ENCODE data around the gene ANKEF1. TPM values are rescaled to one million over a fixed set of nuclear protein-coding genes. Genes with fewer than 3 reads are reported as not detected.
"Not testable (repeated sequence)": the region's sequence is repeated elsewhere in the genome, so short reads cannot be mapped to it uniquely, and the experiment has no call there.

The ANKEF1 gene
- total RNA-seq, 1 experiment from 2014 or later, result 4.4 TPM

DNA sequence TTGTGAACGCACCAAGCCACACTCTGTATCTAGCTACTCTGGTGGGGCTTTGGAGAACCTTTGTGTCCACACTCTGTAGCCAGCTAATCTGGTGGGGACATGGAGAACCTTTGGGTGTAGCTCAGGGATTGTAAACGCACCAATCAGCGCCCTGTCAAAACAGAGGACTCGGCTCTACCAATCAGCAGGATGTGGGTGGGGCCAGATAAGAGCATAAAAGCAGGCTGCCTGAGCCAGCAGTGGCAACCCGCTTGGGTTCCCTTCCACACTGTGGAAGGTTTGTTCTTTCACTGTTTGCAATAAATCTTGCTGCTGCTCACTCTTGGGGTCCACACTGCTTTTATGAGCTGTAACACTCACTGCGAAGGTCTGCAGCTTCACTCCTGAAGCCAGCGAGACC lies 2.5 kb upstream of the ANKEF1 start:
- not testable (repeated sequence) for DNase-seq (ENCODE audit: low spot score)

DNA sequence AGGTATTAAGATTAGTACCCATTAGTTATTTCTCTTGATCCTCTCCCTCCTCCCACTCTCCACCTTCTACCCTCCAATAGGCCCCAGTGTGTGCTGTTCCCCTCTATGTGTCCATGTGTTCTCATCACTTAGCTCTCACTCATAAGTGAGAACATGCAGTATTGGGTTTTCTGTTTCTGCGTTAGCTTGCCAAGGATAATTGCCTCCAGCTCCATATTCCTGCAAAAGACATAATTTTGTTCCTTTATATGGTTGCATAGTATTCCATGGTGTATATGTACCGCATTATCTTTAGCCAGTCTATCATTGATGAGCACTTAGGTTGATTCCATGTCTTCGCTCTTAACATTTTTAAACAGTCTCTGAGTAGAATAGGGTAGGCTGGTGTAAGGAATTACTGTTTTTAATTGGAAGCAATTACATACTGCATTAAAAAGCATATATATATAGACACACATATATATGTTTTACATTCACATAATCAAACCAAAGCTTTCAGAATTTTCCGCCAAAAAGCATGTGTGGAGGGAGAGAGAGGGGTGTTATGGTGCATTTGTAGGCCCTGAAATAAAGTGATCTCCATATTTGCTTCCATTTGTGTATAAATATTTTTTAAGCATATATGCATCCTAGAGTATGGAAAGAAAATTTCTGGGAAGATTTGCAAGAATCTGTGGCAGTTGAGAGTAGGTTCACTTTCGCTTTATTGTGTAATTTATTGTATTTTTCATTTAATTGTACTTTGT lies 709 bp upstream of the ANKEF1 start:
- no peak for DNase-seq (ENCODE audit: low spot score)

DNA sequence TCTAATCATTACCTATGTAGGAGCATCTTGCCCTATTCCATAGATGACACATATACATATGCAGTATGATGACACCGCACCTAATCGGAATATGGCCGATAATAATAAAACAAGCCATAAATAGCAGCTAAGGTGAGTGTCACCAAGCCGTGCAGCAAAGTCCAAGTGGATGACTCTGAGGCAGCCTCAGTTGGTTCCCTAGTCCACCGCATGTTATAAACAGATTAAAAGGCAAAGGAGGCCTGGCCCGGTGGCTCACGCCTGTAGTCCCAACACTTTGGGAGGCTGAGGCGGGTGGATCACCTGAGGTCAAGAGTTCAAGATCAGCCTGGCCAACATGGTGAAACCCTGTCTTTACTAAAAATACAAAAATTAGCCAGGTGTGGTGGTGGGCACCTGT lies 1.5 kb downstream of the ANKEF1 start:
- not testable (repeated sequence) for DNase-seq (ENCODE audit: low spot score)

DNA sequence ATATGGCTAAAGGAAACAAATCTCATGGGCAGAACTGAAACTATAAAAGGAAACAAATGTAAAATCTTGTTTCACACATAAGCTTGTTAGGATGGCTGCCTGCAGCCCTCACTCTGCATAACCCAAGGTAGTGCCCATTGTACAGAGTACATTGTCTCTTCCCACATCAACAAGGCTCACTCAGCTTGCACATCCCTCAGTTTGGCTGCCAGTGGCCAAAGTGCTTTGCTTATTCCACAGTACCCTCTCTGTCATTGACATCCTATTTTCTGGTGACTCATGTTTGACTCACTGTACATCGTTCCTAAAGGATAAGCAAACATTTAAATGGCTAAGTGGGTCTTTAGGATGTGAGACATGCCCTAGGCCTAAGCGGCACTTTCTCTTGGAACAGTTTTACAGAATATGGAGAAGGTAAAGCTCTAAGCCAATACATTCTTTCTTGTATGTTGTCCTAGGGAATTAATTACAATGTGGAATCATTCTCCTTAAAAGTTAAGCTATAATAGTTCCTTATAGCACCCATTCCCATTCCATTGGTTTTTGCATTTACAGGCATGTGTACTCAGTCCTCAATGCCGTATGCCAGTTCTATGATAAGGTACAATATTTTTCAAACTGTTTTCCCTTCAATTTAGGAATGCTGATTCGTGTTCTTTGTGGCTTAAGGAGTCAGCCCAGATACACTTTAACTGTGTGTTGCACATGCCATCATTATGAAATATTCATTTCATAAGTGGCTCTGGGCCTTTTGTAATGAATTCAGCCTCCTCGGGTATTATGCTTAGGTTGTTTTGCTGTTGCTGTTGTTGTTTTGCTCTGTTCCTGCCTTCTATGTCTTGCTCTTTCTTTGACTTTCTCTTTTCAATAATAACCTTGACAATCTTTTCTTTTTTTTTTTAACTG lies 5.5 kb downstream of the ANKEF1 start:
- DNase-seq (ENCODE audit: low spot score), result peak; percentile 82

DNA sequence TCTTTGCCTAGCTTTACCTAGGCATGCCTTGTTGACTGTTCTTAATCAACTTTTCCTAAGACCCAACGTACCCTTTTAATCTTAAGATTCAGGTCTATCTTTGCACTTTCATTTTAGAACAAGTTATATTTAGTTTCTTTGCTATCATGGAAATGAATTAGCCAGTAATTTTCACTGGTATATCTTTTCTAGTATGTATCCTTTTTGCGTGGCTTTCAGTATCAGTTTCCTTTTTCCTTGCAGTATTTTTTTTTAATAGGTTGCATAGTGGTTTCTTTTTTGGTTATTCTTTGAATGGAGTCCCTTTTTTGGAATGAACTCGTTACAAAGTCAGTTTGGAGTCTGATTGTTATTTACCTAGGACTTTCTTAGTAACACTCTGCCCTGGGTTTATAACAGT lies 7.3 kb downstream of the ANKEF1 start:
- DNase-seq (ENCODE audit: low spot score), result no peak

DNA sequence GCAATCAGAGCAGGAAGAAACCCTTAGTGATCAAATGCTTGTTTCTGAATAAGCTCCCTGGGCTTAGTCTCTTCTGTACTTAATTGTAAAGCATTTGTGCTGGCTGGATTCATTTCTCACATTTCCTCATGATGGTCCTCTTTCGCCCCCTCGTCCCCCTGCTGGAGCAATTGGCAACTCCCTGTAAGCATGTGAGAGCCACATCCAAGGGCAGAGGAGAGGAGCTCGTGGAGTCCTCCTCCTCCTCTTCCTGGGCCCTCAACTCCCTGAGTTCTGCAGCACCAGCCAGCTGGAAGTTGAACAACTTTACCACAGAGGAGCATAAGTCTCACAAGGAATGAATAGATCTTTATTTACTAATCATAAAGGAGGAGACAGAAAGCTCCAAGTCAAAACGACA lies 12.6 kb downstream of the ANKEF1 start:
- DNase-seq (ENCODE audit: low spot score), result no peak

DNA sequence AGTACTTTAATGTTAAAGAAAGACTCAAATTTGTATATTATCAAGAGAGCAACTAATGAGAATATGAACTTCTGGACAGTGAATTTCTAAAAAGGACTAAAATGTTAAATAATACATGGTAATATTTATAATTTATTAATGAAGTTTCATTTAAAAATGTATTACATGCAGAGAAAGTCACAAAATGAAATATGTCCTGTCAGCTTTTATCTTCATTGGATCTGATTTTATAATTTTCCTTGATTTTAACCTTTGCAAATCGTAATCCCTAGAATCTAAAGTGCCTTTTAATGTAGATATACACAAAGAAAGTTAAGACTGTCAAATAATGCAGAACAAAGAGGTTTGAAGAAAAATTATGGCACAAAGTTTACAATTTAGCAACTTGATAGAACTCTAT lies 16.4 kb downstream of the ANKEF1 start:
- no peak for DNase-seq (ENCODE audit: low spot score)

DNA sequence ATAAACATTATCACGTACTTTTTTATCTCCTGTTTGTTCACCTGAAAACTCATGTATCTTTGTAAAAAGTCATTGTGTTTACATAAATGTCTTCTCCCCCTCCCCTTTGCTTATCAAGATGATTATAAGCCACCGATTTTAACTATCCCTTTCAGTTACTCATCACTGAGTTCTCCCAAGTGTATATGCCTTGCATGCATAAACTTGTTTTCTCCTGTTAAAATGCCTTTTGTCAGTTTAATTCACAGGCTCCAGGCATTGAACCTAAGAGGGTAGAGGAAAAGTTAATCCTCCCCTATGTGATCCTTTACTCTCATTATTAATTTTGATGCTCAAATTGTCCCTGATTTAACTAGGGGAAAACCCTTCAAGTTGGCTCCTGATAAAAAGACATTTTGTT lies 24.2 kb downstream of the ANKEF1 start:
- no peak for DNase-seq (ENCODE audit: low spot score)

DNA sequence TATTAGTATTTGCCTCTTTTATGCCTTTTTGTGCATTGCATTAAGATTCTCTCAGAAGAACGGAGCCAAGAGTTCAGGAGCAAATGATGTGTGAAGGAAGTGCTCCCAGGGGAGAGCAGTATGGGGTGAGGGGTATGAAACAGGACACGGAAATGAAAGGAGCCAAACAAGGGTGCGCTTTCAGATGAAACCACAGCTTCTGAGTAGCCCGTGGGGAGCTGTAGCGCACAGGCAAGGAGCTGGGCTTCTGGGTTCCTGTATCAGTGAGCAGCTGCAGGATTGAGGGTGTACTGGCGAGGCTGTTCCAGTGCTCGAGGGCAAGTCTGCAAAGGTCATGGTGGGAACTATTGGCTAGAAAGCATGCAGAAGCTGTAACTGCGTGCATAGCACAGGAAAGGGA lies 25.4 kb downstream of the ANKEF1 start:
- no peak for DNase-seq (ENCODE audit: low spot score)

DNA sequence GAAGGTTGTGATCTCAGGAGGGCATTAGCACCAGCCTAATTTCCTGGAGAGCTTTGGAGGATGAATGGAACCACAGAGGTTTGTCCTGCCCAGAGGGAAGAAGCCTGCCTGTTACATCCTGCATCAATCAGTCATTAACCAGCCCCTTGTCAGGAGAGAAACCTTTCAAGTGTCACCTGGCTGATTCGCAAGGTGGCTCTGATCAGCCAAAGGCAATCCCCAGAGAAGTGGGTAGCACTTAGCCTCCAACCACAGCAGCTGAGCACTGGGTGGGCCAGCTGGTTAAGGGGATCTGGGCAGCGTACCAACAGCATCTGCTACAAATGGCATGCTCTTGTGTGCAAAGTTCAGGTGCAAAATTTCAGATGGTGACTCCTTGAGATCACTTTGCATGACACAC lies 26.9 kb downstream of the ANKEF1 start:
- DNase-seq (ENCODE audit: low spot score), result no peak

DNA sequence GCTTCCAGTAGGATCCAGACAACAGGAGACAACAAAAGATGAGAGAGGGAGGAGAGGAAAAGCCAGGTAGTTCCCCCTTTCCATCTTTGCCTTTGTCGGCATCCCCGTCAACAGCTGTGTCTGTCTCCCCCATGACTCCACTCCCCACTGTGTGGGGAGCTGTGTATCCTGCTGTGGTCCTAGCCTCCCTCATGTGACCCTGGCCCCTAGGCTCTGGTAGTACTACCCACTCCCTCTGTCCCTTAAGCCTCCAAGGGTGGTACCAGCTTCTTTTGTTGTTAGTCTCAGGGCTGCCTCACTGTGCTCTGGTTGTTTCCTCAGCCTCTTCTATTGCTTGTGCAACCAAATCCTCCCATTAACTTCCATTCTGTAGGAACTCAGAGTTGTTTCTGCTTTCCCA lies 28.7 kb downstream of the ANKEF1 start:
- no peak for DNase-seq (ENCODE audit: low spot score)

DNA sequence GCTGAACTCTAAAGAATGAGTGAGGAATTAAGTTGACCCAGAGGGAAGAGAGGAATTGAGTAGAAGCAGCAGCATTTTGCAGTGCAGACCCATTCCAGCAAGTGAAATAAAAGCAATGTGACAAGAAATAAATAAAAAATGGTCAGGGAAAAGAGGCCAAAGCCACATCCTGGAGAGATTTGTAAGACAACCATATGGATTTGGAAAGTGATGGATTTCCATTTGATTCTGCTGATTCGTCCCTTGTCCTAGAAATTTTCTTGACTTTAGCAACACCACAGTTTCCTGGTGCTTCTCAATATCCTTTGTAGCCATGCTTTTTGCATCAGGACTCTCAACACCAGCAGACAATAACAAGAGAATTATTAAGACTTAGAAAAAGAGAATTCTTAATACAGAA lies 29.8 kb downstream of the ANKEF1 start:
- no peak for DNase-seq (ENCODE audit: low spot score)

DNA sequence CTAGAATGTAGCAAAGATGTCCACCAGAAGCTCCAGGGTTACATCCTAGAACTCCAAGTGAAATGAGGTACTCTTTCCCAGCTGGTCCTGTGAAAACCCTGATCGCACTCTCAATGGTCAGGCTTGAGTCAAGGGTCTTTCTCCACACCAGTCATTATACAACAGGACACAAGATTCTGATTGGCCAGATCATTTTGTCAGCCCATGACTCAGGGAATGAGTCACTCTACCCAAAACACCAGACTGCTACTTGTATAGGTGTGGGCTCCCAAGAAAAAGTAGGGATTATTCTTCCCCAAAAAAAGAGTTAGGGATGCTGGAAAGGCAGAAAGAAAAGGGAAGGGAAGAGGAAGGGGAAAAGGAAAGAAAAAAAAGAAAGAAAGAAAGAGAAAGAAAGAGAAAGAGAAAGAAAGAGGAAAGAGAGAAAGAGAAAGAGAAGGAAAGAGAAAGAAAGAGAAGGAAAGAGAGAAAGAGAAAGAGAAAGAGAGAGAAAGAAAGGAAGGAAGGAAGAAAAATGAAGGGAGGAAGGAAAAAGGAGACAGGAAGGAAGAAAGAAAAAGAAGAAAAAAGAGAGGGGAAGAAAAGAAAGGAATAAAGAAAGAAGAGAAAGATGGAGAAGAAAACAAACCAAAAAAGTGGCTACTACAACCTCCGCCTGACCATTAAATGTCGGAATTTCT lies 30.5 kb downstream of the ANKEF1 start:
- DNase-seq (ENCODE audit: low spot score), result peak; percentile 28

DNA sequence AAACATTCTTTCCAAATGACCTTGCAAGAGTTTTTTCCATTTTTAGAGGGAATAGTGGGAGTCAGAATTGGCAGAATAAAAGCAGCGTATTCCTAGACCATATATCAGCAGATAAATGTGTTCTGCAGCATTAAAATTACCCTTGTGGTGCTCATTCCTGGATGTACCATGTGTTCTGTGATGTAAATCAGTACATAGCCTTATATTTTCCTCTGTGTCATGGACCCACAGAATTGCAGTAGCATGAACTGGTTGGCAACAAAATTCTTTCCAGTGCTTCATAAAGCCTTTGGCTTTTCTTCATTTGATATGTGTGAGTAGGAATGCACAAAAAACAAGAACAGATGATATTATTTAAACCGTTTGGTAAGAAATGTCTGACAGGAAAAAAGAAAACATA lies 32.5 kb downstream of the ANKEF1 start:
- DNase-seq (ENCODE audit: low spot score), result no peak

DNA sequence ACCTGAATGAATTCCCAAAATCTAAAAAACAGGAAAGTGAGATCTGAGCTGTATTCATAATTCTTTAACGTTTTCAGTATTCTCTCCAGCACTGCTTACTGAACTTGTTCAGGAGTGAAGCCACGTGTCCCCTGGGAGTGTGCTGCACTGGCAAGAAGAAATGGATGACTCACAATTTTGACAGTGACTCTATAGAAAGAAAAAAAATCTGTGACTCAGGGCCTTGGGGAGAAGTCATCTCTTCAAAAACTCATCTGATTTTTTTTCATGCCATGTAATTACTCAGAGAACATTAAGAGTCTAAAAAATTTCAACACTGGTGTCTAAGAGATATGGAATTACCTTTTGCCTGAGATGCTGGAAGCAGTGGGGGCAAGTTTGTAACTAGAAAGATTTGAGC lies 39.7 kb downstream of the ANKEF1 start:
- DNase-seq (ENCODE audit: low spot score), result peak; percentile 91

DNA sequence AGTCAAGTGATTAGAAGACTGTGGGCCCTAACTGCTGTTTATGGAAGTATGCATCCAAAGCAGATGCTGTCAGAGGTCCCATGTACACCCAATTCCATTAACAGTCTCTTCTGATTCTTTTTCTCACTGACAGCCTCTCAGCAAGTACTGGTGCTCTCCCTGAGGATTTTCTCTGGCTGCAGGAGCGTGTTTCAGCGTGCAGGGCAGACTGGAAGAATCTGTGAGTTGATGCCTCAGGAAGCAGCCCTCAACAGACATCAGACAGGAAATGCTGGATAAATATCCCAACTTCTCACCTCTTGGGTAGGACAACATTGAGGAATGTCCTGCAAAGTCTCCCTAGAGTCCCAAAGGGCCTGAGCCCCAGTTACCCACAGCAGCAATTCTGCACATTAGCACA lies 40.8 kb downstream of the ANKEF1 start:
- DNase-seq (ENCODE audit: low spot score), result no peak

DNA sequence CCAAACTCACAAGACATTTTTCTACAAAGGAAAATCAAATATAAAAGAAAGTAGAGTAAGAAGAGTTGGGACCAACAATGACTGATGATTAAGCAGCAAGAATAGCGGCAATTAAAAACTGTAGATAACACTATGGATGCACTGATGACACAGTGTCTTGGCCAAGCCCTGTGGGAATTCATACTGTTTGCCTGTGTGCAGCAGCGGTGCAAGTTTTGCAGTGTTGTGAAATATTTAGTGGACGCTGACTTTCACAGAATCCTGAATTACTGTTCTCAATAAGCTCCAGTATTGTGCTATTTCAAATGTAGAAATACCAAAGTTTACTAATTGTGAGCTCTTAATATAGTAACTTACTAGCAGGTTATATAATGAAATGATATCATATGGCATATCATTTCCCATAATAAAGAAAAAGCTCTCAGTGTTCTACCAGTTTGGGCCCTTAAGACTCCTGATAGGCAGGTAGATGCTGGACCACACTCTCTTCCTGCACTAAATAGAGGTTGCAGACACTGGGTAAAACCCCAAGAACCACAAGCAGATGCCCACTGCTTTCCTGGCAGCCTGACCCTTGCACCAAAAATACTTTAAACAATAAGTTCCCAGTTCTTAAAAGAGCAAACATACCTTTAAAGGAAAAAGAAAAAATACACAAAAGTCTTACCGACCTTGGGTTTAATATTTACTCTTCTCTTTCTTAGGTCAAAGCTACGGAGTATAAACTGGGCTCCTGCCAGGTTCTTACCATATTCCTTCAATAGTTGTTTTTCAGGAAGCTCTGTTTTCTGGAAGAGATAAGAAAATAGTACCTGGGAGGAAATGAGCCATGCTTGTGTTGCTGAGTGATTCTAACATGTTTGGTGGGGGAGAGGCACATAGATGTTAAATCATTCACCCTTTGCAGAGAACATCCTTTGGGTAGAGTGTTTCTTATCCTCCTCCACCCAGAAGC lies 41.6 kb downstream of the ANKEF1 start:
- peak; percentile 35 for DNase-seq (ENCODE audit: low spot score)

DNA sequence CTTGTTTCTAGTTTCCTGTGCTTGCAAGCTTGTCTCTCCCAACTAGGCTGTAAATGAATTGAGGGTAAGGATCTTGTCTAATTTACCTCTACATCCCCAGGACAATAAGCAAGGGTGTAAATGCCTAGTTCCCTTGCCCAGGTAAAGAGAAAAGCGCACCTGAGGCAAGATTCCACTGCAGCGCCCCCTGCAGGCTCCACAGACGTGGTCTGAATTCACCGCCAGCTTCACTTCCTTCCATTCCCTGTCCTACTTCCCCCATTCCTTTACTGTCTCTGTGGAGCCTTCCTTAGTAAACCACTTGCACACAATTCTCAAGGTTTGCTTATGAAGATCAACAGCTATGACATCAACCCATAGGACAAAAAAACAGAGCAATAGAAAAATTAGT lies 42.3 kb downstream of the ANKEF1 start:
- DNase-seq (ENCODE audit: low spot score), result no peak

DNA sequence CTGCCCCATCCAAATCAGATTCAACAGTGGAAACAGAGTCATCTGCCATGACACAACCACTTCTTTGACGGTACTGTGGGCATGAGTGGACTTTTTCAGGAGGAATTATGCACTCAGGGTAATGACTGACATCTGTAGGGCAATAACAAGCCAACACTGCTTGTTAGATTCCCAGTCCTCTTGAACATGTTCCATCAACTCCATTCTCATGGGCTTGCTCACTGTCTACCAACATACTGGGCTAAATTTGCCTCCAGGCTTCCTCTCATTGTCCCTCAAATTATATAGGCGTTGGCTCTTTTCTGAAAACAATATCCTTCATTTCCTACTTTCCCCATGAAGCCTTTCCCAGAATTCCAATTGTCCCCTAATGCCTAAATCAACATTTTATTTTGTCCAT lies 43.1 kb downstream of the ANKEF1 start:
- DNase-seq (ENCODE audit: low spot score), result no peak

DNA sequence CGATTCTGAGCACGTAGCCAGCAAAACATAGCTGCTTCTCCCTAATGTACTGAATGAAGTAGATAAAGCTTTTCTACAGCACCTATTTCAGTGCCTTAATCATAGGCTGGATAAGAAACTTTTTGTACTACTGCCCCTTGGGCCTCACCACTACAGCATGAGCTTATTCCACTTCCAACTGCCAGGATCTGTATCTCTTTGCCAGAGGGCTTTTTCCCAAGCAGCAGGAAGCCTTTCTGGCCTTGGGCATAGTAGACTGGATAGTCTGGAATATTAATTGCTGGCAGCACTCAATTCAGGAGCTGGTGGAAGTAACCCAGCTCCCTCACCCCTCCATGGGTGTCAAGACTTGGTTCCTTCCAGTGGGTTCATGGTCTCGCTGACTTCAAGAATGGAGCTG lies 43.6 kb downstream of the ANKEF1 start:
- DNase-seq (ENCODE audit: low spot score), result no peak

DNA sequence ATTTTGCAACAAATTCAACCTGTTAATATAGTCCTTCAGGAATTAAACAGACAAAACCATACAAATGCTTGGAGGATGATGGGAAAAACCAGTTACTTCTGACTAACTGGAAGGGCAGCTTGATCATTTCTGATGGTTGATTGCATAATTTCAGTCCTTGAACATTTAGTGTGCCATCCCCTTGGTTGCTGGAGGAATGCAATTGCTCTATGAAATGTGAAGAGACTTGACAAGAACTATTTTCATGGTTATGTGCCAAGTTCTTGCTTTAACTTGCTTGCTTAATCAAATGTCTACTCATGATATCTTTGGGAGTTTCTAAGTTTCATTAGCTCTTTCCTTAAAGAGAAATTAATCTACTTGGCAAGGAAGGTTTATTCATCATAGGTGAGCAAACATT lies 45.2 kb downstream of the ANKEF1 start:
- DNase-seq (ENCODE audit: low spot score), result no peak

DNA sequence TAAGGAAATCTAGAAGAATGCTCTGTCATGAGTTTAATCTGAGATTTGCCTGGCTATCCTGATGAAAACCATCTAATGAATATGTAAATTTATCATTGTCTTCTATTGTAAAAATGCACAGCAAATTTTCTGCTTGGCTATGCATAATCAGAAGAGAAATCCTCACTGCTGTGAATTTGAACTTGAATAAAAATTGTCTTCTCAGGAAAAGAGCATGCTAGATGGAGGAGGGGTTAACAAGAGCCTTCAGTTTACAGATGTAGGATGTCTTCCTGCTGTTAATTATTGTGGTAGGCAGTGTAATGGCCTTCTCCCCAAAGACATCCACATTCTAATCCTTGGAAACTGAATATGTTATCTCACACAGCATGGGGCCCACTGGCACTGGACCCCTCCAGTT lies 45.8 kb downstream of the ANKEF1 start:
- no peak for DNase-seq (ENCODE audit: low spot score)

Measured in A172 (cell line).